ES-I3 (cell line): Measurements from ENCODE around the gene MRPL51.
"Not testable (repeated sequence)": the region's sequence is repeated elsewhere in the genome, so short reads cannot be mapped to it uniquely, and the experiment has no call there.

Experiments used
- H3K36me3 ChIP-seq: 2 replicates; pipeline ENCODE4 v1.6.1; 2013; ENCODE audit warnings: mild to moderate bottlenecking, low read length, control low read depth, moderate library complexity; ENCODE audit not compliant: insufficient read depth
- H3K4me1 ChIP-seq: 2 replicates; pipeline ENCODE4 v1.6.1; 2013; ENCODE audit warnings: mild to moderate bottlenecking, control low read depth, low read length; ENCODE audit not compliant: insufficient read depth
- H3K9ac ChIP-seq: 2 replicates; pipeline ENCODE4 v1.6.1; 2013; ENCODE audit warnings: low read depth, mild to moderate bottlenecking, low read length, moderate library complexity
- H3K9me3 ChIP-seq: 2 replicates; pipeline ENCODE4 v1.6.1; 2013; ENCODE audit warnings: mild to moderate bottlenecking, low read length, moderate library complexity; ENCODE audit not compliant: control insufficient read depth, insufficient read depth

MRPL51 gene

GRCh38 chr12:6478416-6478815, 14.6 kb downstream of the MRPL51 start:
- no peaks in the 10 kb centered on the region for H3K36me3 ChIP-seq
- H3K9me3 ChIP-seq: no peaks in the 10 kb centered on the region
- H3K4me1 ChIP-seq: no peaks in the 10 kb centered on the region
- H3K9ac ChIP-seq: no peak overlapping the region

- not testable (repeated sequence) for H3K9ac ChIP-seq, H3K4me1 ChIP-seq, H3K9me3 ChIP-seq, H3K36me3 ChIP-seq
These were observed 15.3 kb downstream of the MRPL51 start for GRCh38 chr12:6477601-6478377.

- no peaks in the 10 kb centered on the region for H3K9me3 ChIP-seq
- H3K9ac ChIP-seq: no peak overlapping the region
- H3K36me3 ChIP-seq: no peaks in the 10 kb centered on the region
- H3K4me1 ChIP-seq: no peaks in the 10 kb centered on the region
These were observed 16.6 kb downstream of the MRPL51 start for GRCh38 chr12:6476489-6476888.

- not testable (repeated sequence) for H3K36me3 ChIP-seq, H3K9me3 ChIP-seq, H3K9ac ChIP-seq, H3K4me1 ChIP-seq
These were observed 17.7 kb downstream of the MRPL51 start for GRCh38 chr12:6475233-6475975.

- Histone ChIP-seq H3K36me3 (no peaks in the 10 kb centered on the region), H3K9ac (no peak overlapping the region), H3K9me3 (no peaks in the 10 kb centered on the region), H3K4me1 (peaks cover 10% of the 10 kb centered on the region; the same call in 1 of the 2 replicates)
These were observed 20.6 kb downstream of the MRPL51 start for GRCh38 chr12:6472491-6472890.

- peaks cover 10% of the 10 kb centered on the region; the same call in 1 of the 2 replicates for H3K4me1 ChIP-seq
- H3K9me3 ChIP-seq: no peaks in the 10 kb centered on the region
- no peaks in the 10 kb centered on the region for H3K36me3 ChIP-seq
- no peak overlapping the region for H3K9ac ChIP-seq
These were observed 21.1 kb downstream of the MRPL51 start for GRCh38 chr12:6471989-6472360.

- Histone ChIP-seq H3K9ac (peak within 1 kb of the TSS; percentile 64), H3K36me3 (0 out of 2 replicates have a peak, but pooled peaks cover 3% of the 10 kb centered on the region), H3K4me1 (peaks cover 10% of the 10 kb centered on the region; the same call in 1 of the 2 replicates), H3K9me3 (no peaks in the 10 kb centered on the region)
These were observed 22.5 kb downstream of the MRPL51 start, which contains the start of gene VAMP1 for GRCh38 chr12:6470375-6471163. TSS of gene VAMP1 (minus strand) at chr12:6470677. CDS start at chr12:6470531, 146 bp downstream.

GRCh38 chr12:6469609-6470374, 23.3 kb downstream of the MRPL51 start:
- H3K9me3 ChIP-seq: no peaks in the 10 kb centered on the region
- H3K9ac ChIP-seq: peak overlapping the region; percentile 64
- H3K4me1 ChIP-seq: peaks cover 10% of the 10 kb centered on the region; the same call in 1 of the 2 replicates
- peaks cover 3% of the 10 kb centered on the region; the same call in 1 of the 2 replicates for H3K36me3 ChIP-seq

- Histone ChIP-seq H3K36me3 (peaks cover 8% of the 10 kb centered on the region), H3K9ac (no peak overlapping the region; the same call in 1 of the 2 replicates), H3K9me3 (no peaks in the 10 kb centered on the region), H3K4me1 (peaks cover 10% of the 10 kb centered on the region; the same call in 1 of the 2 replicates)
These were observed 24.0 kb downstream of the MRPL51 start for GRCh38 chr12:6469092-6469491.

GRCh38 chr12:6468283-6468575, 24.8 kb downstream of the MRPL51 start:
- Histone ChIP-seq H3K4me1 (peaks cover 10% of the 10 kb centered on the region; the same call in 1 of the 2 replicates), H3K9me3 (no peaks in the 10 kb centered on the region), H3K36me3 (peaks cover 8% of the 10 kb centered on the region), H3K9ac (no peak overlapping the region)

GRCh38 chr12:6467571-6468282, 25.3 kb downstream of the MRPL51 start:
- not testable (repeated sequence) for H3K4me1 ChIP-seq, H3K9ac ChIP-seq, H3K36me3 ChIP-seq, H3K9me3 ChIP-seq

GRCh38 chr12:6466751-6467150, 26.3 kb downstream of the MRPL51 start:
- not testable (repeated sequence) for H3K9me3 ChIP-seq, H3K4me1 ChIP-seq, H3K9ac ChIP-seq, H3K36me3 ChIP-seq

- no peak overlapping the region for H3K9ac ChIP-seq
- H3K9me3 ChIP-seq: no peaks in the 10 kb centered on the region
- peaks cover 10% of the 10 kb centered on the region; the same call in 1 of the 2 replicates for H3K4me1 ChIP-seq
- peaks cover 8% of the 10 kb centered on the region for H3K36me3 ChIP-seq
These were observed 26.9 kb downstream of the MRPL51 start for GRCh38 chr12:6466184-6466573.
